Neural cell (in vitro differentiated cells): ENCODE measurements around the gene IRAK2.

Experiments used
- EZH2 ChIP-seq: fragments of 200-600, 300-800 bp; shearing (Covaris generic), sonication (generic); IDR thresholded peaks from 2 replicates; pipeline ENCODE4 v1.6.1; 2014; ENCODE audit warnings: antibody characterized with exemption, low read length, borderline replicate concordance, mild to moderate bottlenecking; ENCODE audit not compliant: insufficient read depth, poor library complexity, severe bottlenecking
- RAD21 ChIP-seq: fragments of 450-650 bp; conservative IDR thresholded peaks from 2 replicates; pipeline ENCODE4 v1.6.1; 2014; ENCODE audit warnings: antibody characterized with exemption, mild to moderate bottlenecking, moderate library complexity

DNA sequence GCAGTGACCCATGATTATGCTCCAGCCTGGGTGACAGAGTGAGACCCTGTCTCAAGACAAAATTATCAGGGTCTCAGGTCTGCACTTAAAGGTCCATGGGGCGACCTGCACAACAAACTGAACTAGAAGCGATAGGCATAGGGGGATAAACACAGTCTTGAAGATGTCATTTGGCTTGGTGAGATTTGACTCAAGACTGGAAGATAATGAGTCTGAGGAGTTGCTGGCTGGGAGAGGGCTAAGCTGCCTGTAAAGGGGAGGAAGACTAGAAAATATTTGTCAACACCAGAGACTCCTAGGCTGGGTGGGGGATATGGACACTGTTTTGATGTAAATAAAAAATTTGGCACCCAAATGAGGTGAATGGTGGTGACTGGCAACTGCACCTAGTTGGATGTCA, 108.3 kb downstream of the IRAK2 start:
- TF ChIP-seq RAD21 (no peak), EZH2 (no peak)
